ENCODE data around the gene ENPP4. TPM values are rescaled to one million over a fixed set of nuclear protein-coding genes. Genes with fewer than 3 reads are reported as not detected.
A peak's percentile ranks its signal among the peaks of the same experiment; 100 is the strongest.

The ENPP4 gene
- total RNA-seq, 1 experiment from 2014 or later, result 0.30 TPM

DNA sequence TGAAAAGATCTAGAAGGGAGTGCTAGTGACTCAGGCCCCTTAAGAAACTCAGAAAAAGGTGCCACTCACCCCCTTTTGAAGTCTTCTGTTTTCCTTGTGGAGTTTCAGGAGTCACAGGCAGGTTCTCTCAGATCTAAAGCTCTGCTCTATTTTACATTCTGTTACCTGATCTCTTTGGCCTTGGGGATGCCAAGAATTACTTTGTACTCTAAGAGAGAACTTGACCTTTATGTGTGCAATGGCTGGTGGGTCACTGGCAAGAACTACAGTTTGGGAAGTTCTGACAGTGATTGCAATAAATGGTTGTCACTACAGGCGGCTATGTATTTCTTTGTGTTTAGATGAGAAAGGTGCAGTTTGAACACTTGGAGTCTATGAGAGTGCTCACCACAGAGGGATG, 24.2 kb upstream of the ENPP4 start:
- CTCF ChIA-PET, result interaction anchor here (0.5 to 3.1 kb wide), 5 partner anchors 9 to 110 kb away, joined by 3 to 18 read pairs (median 3); no protein-coding TSS in a partner anchor
- intact Hi-C loops (cut with micrococcal nuclease), result no loop called here
- no peak overlapping the region for H3K27ac Mint-ChIP-seq (ENCODE audit: low read depth, unreplicated experiment)
- H3K4me3 Mint-ChIP-seq (ENCODE audit: unreplicated experiment), result no peak overlapping the region
- no peaks in the 10 kb centered on the region for H3K27me3 Mint-ChIP-seq (ENCODE audit: insufficient read depth, unreplicated experiment)
- TF ChIP-seq, protein P1, sequence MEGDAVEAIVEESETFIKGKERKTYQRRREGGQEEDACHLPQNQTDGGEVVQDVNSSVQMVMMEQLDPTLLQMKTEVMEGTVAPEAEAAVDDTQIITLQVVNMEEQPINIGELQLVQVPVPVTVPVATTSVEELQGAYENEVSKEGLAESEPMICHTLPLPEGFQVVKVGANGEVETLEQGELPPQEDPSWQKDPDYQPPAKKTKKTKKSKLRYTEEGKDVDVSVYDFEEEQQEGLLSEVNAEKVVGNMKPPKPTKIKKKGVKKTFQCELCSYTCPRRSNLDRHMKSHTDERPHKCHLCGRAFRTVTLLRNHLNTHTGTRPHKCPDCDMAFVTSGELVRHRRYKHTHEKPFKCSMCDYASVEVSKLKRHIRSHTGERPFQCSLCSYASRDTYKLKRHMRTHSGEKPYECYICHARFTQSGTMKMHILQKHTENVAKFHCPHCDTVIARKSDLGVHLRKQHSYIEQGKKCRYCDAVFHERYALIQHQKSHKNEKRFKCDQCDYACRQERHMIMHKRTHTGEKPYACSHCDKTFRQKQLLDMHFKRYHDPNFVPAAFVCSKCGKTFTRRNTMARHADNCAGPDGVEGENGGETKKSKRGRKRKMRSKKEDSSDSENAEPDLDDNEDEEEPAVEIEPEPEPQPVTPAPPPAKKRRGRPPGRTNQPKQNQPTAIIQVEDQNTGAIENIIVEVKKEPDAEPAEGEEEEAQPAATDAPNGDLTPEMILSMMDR (IDR thresholded peaks at IDR 0.05; ENCODE audit: unreplicated experiment), result no peak
- no peak for DNase-seq (ENCODE audit: unreplicated experiment)
- POLR2A ChIA-PET, result no interaction called here
- no peaks in the 10 kb centered on the region for H3K4me1 Mint-ChIP-seq (ENCODE audit: insufficient read depth, unreplicated experiment)
- BruUV-seq (replicated peaks), result no TSS peak
- no peaks in the 10 kb centered on the region for H3K9me3 Mint-ChIP-seq (ENCODE audit: unreplicated experiment)
- H3K36me3 Mint-ChIP-seq (ENCODE audit: insufficient read depth, unreplicated experiment), result no peaks in the 10 kb centered on the region

DNA sequence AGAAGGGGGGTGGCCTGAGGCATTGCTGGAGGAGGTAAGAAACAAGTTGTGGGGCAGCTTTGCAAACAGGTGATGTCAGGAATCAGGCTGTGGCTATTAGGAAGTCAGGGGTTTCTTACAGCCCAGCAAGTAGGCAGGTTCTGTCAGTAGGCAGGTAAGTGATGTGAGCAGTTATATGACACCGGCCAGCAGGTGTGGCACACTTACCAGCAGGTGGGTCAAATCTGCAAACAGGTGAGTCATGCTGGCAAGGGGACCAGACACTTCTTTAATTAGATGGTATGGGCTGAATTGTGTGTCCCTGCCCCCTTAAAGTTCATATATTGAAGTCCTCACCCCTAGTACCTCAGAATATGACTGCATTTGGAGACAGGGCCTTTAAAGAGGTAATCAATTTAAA, 16.4 kb upstream of the ENPP4 start:
- Mint-ChIP-seq H3K27me3 (ENCODE audit: insufficient read depth, unreplicated experiment) (no peaks in the 10 kb centered on the region), H3K4me3 (ENCODE audit: unreplicated experiment) (no peak overlapping the region), H3K9me3 (ENCODE audit: unreplicated experiment) (no peaks in the 10 kb centered on the region), H3K36me3 (ENCODE audit: insufficient read depth, unreplicated experiment) (no peaks in the 10 kb centered on the region), H3K4me1 (ENCODE audit: insufficient read depth, unreplicated experiment) (no peaks in the 10 kb centered on the region), H3K27ac (ENCODE audit: low read depth, unreplicated experiment) (no peak overlapping the region)
- CTCF ChIA-PET, result interaction anchor here (0.6 to 0.9 kb wide), 2 partner anchors 10 to 23 kb away, joined by 3 to 4 read pairs; no protein-coding TSS in a partner anchor
- intact Hi-C loops (cut with micrococcal nuclease), result no loop called here
- TF ChIP-seq, protein P1 (IDR thresholded peaks at IDR 0.05; ENCODE audit: unreplicated experiment), result no peak
- POLR2A ChIA-PET, result no interaction called here
- BruUV-seq (replicated peaks), result no TSS peak
- peak; percentile 27 for DNase-seq (ENCODE audit: unreplicated experiment)

DNA sequence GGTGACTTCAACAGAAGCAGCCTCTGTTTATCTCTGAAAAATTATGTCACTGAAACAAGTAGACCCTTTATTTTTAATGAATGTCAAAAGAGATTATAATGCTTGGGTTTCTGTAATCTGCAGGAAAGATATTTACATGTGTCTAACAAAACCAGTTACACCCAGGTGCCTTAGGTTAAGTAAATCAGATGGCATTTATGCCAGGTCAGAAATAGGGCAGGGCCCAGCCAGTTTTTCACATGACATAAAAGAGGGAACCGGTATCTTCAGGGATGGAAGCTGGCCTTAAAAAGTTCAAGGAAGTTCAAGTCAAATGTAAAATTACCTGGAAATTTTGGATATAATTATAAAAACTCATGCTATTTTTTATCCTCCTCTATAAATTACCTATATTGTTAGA, 14.2 kb upstream of the ENPP4 start:
- no peaks in the 10 kb centered on the region for H3K4me1 Mint-ChIP-seq (ENCODE audit: insufficient read depth, unreplicated experiment)
- TF ChIP-seq, protein P1 (IDR thresholded peaks at IDR 0.05; ENCODE audit: unreplicated experiment), result no peak

DNA sequence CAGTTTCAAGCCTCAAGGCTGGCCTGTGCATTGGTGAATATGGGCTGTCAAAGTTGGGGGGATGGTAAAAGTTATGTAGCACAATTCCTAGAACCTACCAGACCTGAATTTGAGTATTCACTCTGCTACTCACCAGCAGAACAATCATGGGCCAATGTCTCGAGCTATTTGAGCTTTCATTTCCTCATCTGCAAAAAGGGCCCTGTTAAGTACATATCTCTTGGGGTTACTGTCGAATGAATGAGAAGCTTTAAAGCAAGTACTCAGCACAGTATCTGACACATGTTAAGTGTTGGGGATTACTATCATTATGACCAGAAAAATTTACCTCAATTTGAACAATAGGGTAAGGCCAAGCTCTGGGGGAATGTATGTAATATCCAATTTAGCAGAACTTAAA, 13.5 kb upstream of the ENPP4 start:
- H3K27me3 Mint-ChIP-seq (ENCODE audit: insufficient read depth, unreplicated experiment), result peaks cover 12% of the 10 kb centered on the region
- no peak overlapping the region for H3K27ac Mint-ChIP-seq (ENCODE audit: low read depth, unreplicated experiment)
- TF ChIP-seq, protein P1 (IDR thresholded peaks at IDR 0.05; ENCODE audit: unreplicated experiment), result no peak
- BruUV-seq (replicated peaks), result no TSS peak
- no peaks in the 10 kb centered on the region for H3K9me3 Mint-ChIP-seq (ENCODE audit: unreplicated experiment)
- CTCF ChIA-PET, result interaction anchor here (0.6 to 1.6 kb wide), 2 partner anchors 26 to 737 kb away, joined by 3 to 5 read pairs; no protein-coding TSS in a partner anchor
- POLR2A ChIA-PET, result no interaction called here
- intact Hi-C loops (cut with micrococcal nuclease), result no loop called here
- H3K4me1 Mint-ChIP-seq (ENCODE audit: insufficient read depth, unreplicated experiment), result no peaks in the 10 kb centered on the region
- no peak for DNase-seq (ENCODE audit: unreplicated experiment)
- no peak overlapping the region for H3K4me3 Mint-ChIP-seq (ENCODE audit: unreplicated experiment)
- H3K36me3 Mint-ChIP-seq (ENCODE audit: insufficient read depth, unreplicated experiment), result no peaks in the 10 kb centered on the region

More for the DNA sequence above, 14.2 kb upstream of the ENPP4 start:
- intact Hi-C loops (cut with micrococcal nuclease), result no loop called here
- Mint-ChIP-seq H3K27ac (ENCODE audit: low read depth, unreplicated experiment) (no peak overlapping the region), H3K9me3 (ENCODE audit: unreplicated experiment) (no peaks in the 10 kb centered on the region), H3K27me3 (ENCODE audit: insufficient read depth, unreplicated experiment) (peaks cover 6% of the 10 kb centered on the region), H3K36me3 (ENCODE audit: insufficient read depth, unreplicated experiment) (no peaks in the 10 kb centered on the region), H3K4me3 (ENCODE audit: unreplicated experiment) (no peak overlapping the region)
- DNase-seq (ENCODE audit: unreplicated experiment), result no peak
- ChIA-PET CTCF (interaction anchor here (0.6 to 1.6 kb wide), 2 partner anchors 25 to 736 kb away, joined by 3 to 5 read pairs; no protein-coding TSS in a partner anchor), POLR2A (no interaction called here)
- BruUV-seq (replicated peaks), result no TSS peak
